HepG2 (cell line): Measurements from ENCODE around the gene ZNF48. TPM values are rescaled to one million over a fixed set of nuclear protein-coding genes. Genes with fewer than 3 reads are reported as not detected.

Experiments
- ARID3A ChIP-seq: IDR thresholded peaks from 2 replicates; pipeline ENCODE4 v1.6.1; 2012; ENCODE audit warnings: low read depth, low read length, improper control_type of control experiment
- ATAD3A ChIP-seq: sonication (generic); formaldehyde crosslinking; IDR thresholded peaks from 2 replicates; pipeline ENCODE4 v1.4.0; 2020; ENCODE audit warnings: missing genetic modification reagents
- FOSL2 ChIP-seq: sonication (generic); formaldehyde crosslinking; IDR thresholded peaks from 2 replicates; pipeline ENCODE4 v1.4.0; 2020; ENCODE audit warnings: missing genetic modification reagents
- GABPA ChIP-seq, 2 experiments: IDR thresholded peaks; 2 replicates each; pipeline ENCODE4 v1.6.1; 2011 to 2016; ENCODE audit warnings: low read depth in 2 of 2, low read length in 1 of 2, missing biosample characterization in 1 of 2, missing genetic modification characterization in 1 of 2
- GATA4 ChIP-seq: sonication (generic); IDR thresholded peaks from 2 replicates; pipeline ENCODE4 v1.6.1; 2016; ENCODE audit warnings: antibody characterized with exemption, low read depth, borderline replicate concordance
- HINFP ChIP-seq: sonication (generic); formaldehyde crosslinking; IDR thresholded peaks from 2 replicates; pipeline ENCODE4 v1.4.0; 2020; ENCODE audit warnings: low read depth, mild to moderate bottlenecking, missing genetic modification reagents
- HOXA3 ChIP-seq: sonication (generic); formaldehyde crosslinking; IDR thresholded peaks from 2 replicates; pipeline ENCODE4 v1.5.0; 2020; ENCODE audit warnings: missing genetic modification reagents
- KDM1A ChIP-seq: IDR thresholded peaks from 2 replicates; pipeline ENCODE4 v1.6.1; 2016; ENCODE audit warnings: missing compliant biosample characterization
- LRRFIP1 ChIP-seq: sonication (generic); formaldehyde crosslinking; conservative IDR thresholded peaks from 2 replicates; pipeline ENCODE4 v1.4.0; 2020; ENCODE audit warnings: missing genetic modification reagents
- MATR3 ChIP-seq: sonication (generic); formaldehyde crosslinking; IDR thresholded peaks from 2 replicates; pipeline ENCODE4 v1.4.0; 2020; ENCODE audit warnings: missing genetic modification reagents
- MEF2D ChIP-seq: sonication (generic); formaldehyde crosslinking; IDR thresholded peaks from 2 replicates; pipeline ENCODE4 v1.5.1; 2020; ENCODE audit warnings: mild to moderate bottlenecking, missing genetic modification reagents
- MEIS2 ChIP-seq: sonication (generic); formaldehyde crosslinking; IDR thresholded peaks from 2 replicates; pipeline ENCODE4 v1.9.0; 2021; ENCODE audit warnings: mild to moderate bottlenecking, missing genetic modification reagents
- MTF2 ChIP-seq: sonication (generic); formaldehyde crosslinking; IDR thresholded peaks from 2 replicates; pipeline ENCODE4 v1.5.0; 2020; ENCODE audit warnings: missing genetic modification reagents, borderline replicate concordance
- PAF1 ChIP-seq: IDR thresholded peaks from 2 replicates; pipeline ENCODE4 v1.6.1; 2016; ENCODE audit warnings: missing genetic modification reagents, missing compliant biosample characterization
- PLRG1 ChIP-seq: fragments of 450-650 bp; conservative IDR thresholded peaks from 2 replicates; pipeline ENCODE4 v1.6.1; 2016
- REL ChIP-seq: sonication (generic); formaldehyde crosslinking; conservative IDR thresholded peaks from 2 replicates; pipeline ENCODE4 v1.8.0; 2022; ENCODE audit warnings: mild to moderate bottlenecking, missing genetic modification reagents, moderate library complexity
- RNF2 ChIP-seq: fragments of 450-650 bp; conservative IDR thresholded peaks from 2 replicates; pipeline ENCODE4 v1.6.1; 2016; ENCODE audit warnings: low read depth
- SMC3 ChIP-seq: IDR thresholded peaks from 2 replicates; pipeline ENCODE4 v1.6.1; 2011; ENCODE audit warnings: low read length, improper control_type of control experiment
- ZNF264 ChIP-seq: sonication (generic); formaldehyde crosslinking; IDR thresholded peaks from 2 replicates; pipeline ENCODE4 v1.4.0; 2020; ENCODE audit warnings: missing genetic modification reagents
- ZNF292 ChIP-seq: sonication (generic); formaldehyde crosslinking; IDR thresholded peaks from 2 replicates; pipeline ENCODE4 v1.8.1; 2022; ENCODE audit warnings: mild to moderate bottlenecking, low read depth, missing genetic modification reagents, borderline replicate concordance
- ZNF354B ChIP-seq: sonication (generic); formaldehyde crosslinking; IDR thresholded peaks from 2 replicates; pipeline ENCODE4 v1.8.0; 2022; ENCODE audit warnings: mild to moderate bottlenecking, missing genetic modification reagents
- ZNF496 ChIP-seq: sonication (generic); formaldehyde crosslinking; IDR thresholded peaks from 2 replicates; pipeline ENCODE4 v1.8.1; 2023; ENCODE audit warnings: mild to moderate bottlenecking, moderate library complexity, missing genetic modification reagents; ENCODE audit not compliant: insufficient replicate concordance
- ZNF503 ChIP-seq: sonication (generic); formaldehyde crosslinking; IDR thresholded peaks from 2 replicates; pipeline ENCODE4 v1.4.0; 2020; ENCODE audit warnings: missing genetic modification reagents
- ZNF775 ChIP-seq: sonication (generic); formaldehyde crosslinking; IDR thresholded peaks from 2 replicates; pipeline ENCODE4 v1.4.0; 2020; ENCODE audit warnings: missing genetic modification reagents, mild to moderate bottlenecking, moderate library complexity, borderline replicate concordance
- polyA plus RNA-seq, 8 experiments: library from polyadenylated mRNA; depleted of rRNA in 3 of 8; stranded (reverse) in 7 of 8; unstranded in 1 of 8; fragments of >200 nt; fragmentation: Illumina TruSeq in 4 of 8; extraction: Trizol in 4 of 8; gene quantifications; 2 replicates each; pipeline versions ENCODE4 v1.2.1 to v1.2.3, GENCODE V29; 2011 to 2016; ENCODE audit warnings: low read depth in 4 of 8, missing spikeins in 1 of 8, mixed read lengths in 1 of 8; ENCODE audit not compliant: insufficient read depth in 1 of 8
- total RNA-seq, 5 experiments: library from RNA; depleted of rRNA; stranded (reverse); fragments of >200 nt; fragmentation: Illumina TruSeq; extraction: Trizol; gene quantifications; 2 replicates each; pipeline ENCODE4 v1.2.3, GENCODE V29; 2016; ENCODE audit warnings: low read depth in 1 of 5

Gene ZNF48
- total and polyA plus RNA-seq, 2 of the 13 experiments (the other 11 are each of a cell fraction or from before 2014, with no cell fraction given), result 9.9 to 12.3 TPM

GRCh38 chr16:30370456-30371247 is 24.6 kb upstream of the ZNF48 start, which contains the start of gene TBC1D10B (continued):
- TF ChIP-seq PLRG1 (no peak), ZNF264 (CRISPR knock-in tag) (no peak), LRRFIP1 (CRISPR knock-in tag) (no peak), ZNF292 (CRISPR knock-in tag) (no peak), GABPA (IDR thresholded peaks at IDR 0.05; ENCODE audit: low read depth, low read length) (peak; percentile 56), GABPA (CRISPR knock-in tag; IDR thresholded peaks at IDR 0.05; ENCODE audit: low read depth) (peak; percentile 86), PAF1 (CRISPR knock-in tag) (no peak), ZNF354B (CRISPR knock-in tag) (no peak), MEF2D (no peak), REL (no peak), HOXA3 (CRISPR knock-in tag) (peak; percentile 18; the same call in 1 of the 2 replicates), ATAD3A (CRISPR knock-in tag) (no peak), FOSL2 (CRISPR knock-in tag) (peak; percentile 15; the same call in 1 of the 2 replicates), MEIS2 (peak; percentile 97), ARID3A (peak; percentile 76), KDM1A (CRISPR knock-in tag) (no peak), ZNF775 (no peak), RNF2 (no peak), SMC3 (no peak; the same call in 1 of the 2 replicates), MATR3 (CRISPR knock-in tag) (no peak), ZNF496 (CRISPR knock-in tag) (no peak), ZNF503 (CRISPR knock-in tag) (no peak), MTF2 (no peak), HINFP (no peak), GATA4 (no peak)
